HCT116 (cell line): ENCODE measurements around the gene CDHR4. TPM values are rescaled to one million over a fixed set of nuclear protein-coding genes. Genes with fewer than 3 reads are reported as not detected.

ENCODE experiments used
- ATAC-seq: fragments of 200-7000 bp; cut with Tn5 transposase; 2 replicates; pipeline ENCODE4 v1.9.1; 2020; ENCODE audit warnings: mild to moderate bottlenecking, moderate library complexity
- BruUV-seq: library from RNA; stranded (reverse); fragments of 400-500 nt; replicated peaks from 2 replicates; lab custom pipeline; 2021; lab: Mats Ljungman, UMichigan
- CTCF ChIA-PET: fragments of 300-600 bp; sonication (Branson Sonifier 250); formaldehyde crosslinking; loops from one replicate; lab custom pipeline; 2021; ENCODE audit warnings: antibody characterized with exemption; lab: Charles Lee
- POLR2A ChIA-PET: fragments of 300-600, 350-600 bp; sonication (Branson Sonifier 250); formaldehyde crosslinking; loops from one replicate; lab custom pipeline; 2021; ENCODE audit warnings: antibody characterized with exemption; lab: Charles Lee
- RAD21 ChIA-PET, 2 experiments: fragments of 300-600 bp; sonication (Branson Sonifier 250); formaldehyde crosslinking; loops; one replicate each; lab custom pipeline; 2023; ENCODE audit warnings: low total read pairs in 2 of 2; ENCODE audit not compliant: uncharacterized antibody in 2 of 2, unreplicated experiment in 2 of 2, low non-redundant PET in 1 of 2; lab: Charles Lee
- DNase-seq: peaks from one replicate; pipeline ENCODE4 v3.0.0-alpha.2; 2010; ENCODE audit warnings: low read depth, low spot score
- H2AFZ ChIP-seq: fragments of 200-600 bp; shearing (Covaris generic), sonication (generic); 2 replicates; pipeline ENCODE4 v1.6.1; 2017; ENCODE audit warnings: low read depth, mixed run types, mixed read lengths, antibody characterized with exemption, low read length; ENCODE audit not compliant: poor library complexity, severe bottlenecking
- H3K27ac ChIP-seq: 2 replicates; pipeline ENCODE4 v1.5.1; 2012; ENCODE audit warnings: low read depth, low read length
- H3K27me3 ChIP-seq: fragments of 200-600 bp; sonication (generic); 2 replicates; pipeline ENCODE4 v1.6.1; 2016; ENCODE audit warnings: mixed run types, low read length, mixed read lengths; ENCODE audit not compliant: insufficient read depth
- H3K36me3 ChIP-seq, 2 experiments: fragments of 200-500 bp in 1 of 2; fragments of 200-600 bp in 1 of 2; sonication (Bioruptor generic) in 1 of 2; sonication (generic) in 1 of 2; 2 replicates each; pipeline versions ENCODE4 v1.5.1 to v1.6.1; 2014 to 2016; ENCODE audit warnings: low read length in 2 of 2, inconsistent platforms in 1 of 2, mixed read lengths in 1 of 2, mixed run types in 1 of 2; ENCODE audit not compliant: insufficient read depth in 2 of 2, control insufficient read depth in 1 of 2
- H3K4me1 ChIP-seq, 2 experiments: fragments of 200-600 bp in 1 of 2; sonication (generic) in 1 of 2; 2 replicates each; pipeline versions ENCODE4 v1.5.1 to v1.6.1; 2012 to 2017; ENCODE audit warnings: low read length in 2 of 2, inconsistent platforms in 1 of 2, mild to moderate bottlenecking in 1 of 2, mixed read lengths in 1 of 2, mixed run types in 1 of 2, moderate library complexity in 1 of 2; ENCODE audit not compliant: insufficient read depth in 2 of 2, control insufficient read depth in 1 of 2
- H3K4me2 ChIP-seq: fragments of 200-600 bp; sonication (generic); 2 replicates; pipeline ENCODE4 v1.6.1; 2017; ENCODE audit warnings: mixed run types, low read length, mixed read lengths
- H3K4me3 ChIP-seq, 2 experiments: fragments of 200-600 bp in 1 of 2; sonication (generic) in 1 of 2; replicated peaks in 1 of 2; 2 replicates each; pipeline ENCODE4 v1.5.1; 2011 to 2016; ENCODE audit warnings: low read length in 2 of 2, control low read depth in 1 of 2, low read depth in 1 of 2, mild to moderate bottlenecking in 1 of 2, mixed read lengths in 1 of 2, mixed run types in 1 of 2
- H3K79me2 ChIP-seq: fragments of 200-600 bp; sonication (generic); 2 replicates; pipeline ENCODE4 v1.6.1; 2017; ENCODE audit warnings: mild to moderate bottlenecking, mixed run types, low read length, moderate library complexity, mixed read lengths; ENCODE audit not compliant: insufficient read depth
- H3K9ac ChIP-seq: fragments of 200-600 bp; sonication (generic); 2 replicates; pipeline ENCODE4 v1.6.1; 2016; ENCODE audit warnings: low read length, mixed read lengths
- H3K9me2 ChIP-seq: fragments of 200-600 bp; sonication (generic), shearing (Covaris generic); 2 replicates; pipeline ENCODE4 v1.6.1; 2017; ENCODE audit warnings: mixed run types, mild to moderate bottlenecking, moderate library complexity; ENCODE audit not compliant: insufficient read depth
- H3K9me3 ChIP-seq, 2 experiments: fragments of 200-500 bp in 1 of 2; fragments of 200-600 bp in 1 of 2; sonication (Bioruptor generic) in 1 of 2; sonication (generic) in 1 of 2; 2 replicates each; pipeline ENCODE4 v1.6.1; 2014 to 2017; ENCODE audit warnings: low read length in 2 of 2, mixed read lengths in 2 of 2, inconsistent platforms in 1 of 2, low read depth in 1 of 2, mild to moderate bottlenecking in 1 of 2, mixed run types in 1 of 2, moderate library complexity in 1 of 2; ENCODE audit not compliant: control insufficient read depth in 1 of 2, insufficient read depth in 1 of 2
- H4K20me1 ChIP-seq: fragments of 200-600 bp; sonication (generic), shearing (Covaris generic); 2 replicates; pipeline ENCODE4 v1.6.1; 2017; ENCODE audit warnings: mixed run types, mild to moderate bottlenecking, moderate library complexity; ENCODE audit not compliant: insufficient read depth
- CBX3 ChIP-seq: IDR thresholded peaks from 2 replicates; pipeline ENCODE4 v1.6.1; 2012; ENCODE audit warnings: low read depth
- CEBPB ChIP-seq: IDR thresholded peaks from 2 replicates; pipeline ENCODE4 v1.6.1; 2012; ENCODE audit warnings: low read depth
- CTCF ChIP-seq, 3 experiments: fragments of 200-600 bp in 1 of 3; sonication (generic) in 1 of 3; IDR thresholded peaks in 2 of 3; conservative IDR thresholded peaks in 1 of 3; 2 replicates each; pipeline ENCODE4 v1.5.1; 2012 to 2017; ENCODE audit warnings: low read depth in 2 of 3, low read length in 2 of 3, antibody characterized with exemption in 1 of 3, borderline replicate concordance in 1 of 3, control low read depth in 1 of 3, mild to moderate bottlenecking in 1 of 3, mixed read lengths in 1 of 3, mixed run types in 1 of 3, moderate library complexity in 1 of 3; ENCODE audit not compliant: insufficient read depth in 1 of 3
- EGR1 ChIP-seq: IDR thresholded peaks from 2 replicates; pipeline ENCODE4 v1.6.1; 2012; ENCODE audit warnings: low read depth
- ELF1 ChIP-seq: IDR thresholded peaks from 2 replicates; pipeline ENCODE4 v1.6.1; 2012; ENCODE audit warnings: low read depth, borderline replicate concordance
- EZH2 ChIP-seq: fragments of 200-600 bp; sonication (generic); IDR thresholded peaks from 2 replicates; pipeline ENCODE4 v1.6.1; 2017; ENCODE audit warnings: antibody characterized with exemption, mixed run types
- EZH2phosphoT487 ChIP-seq: fragments of 200-600 bp; IDR thresholded peaks from 2 replicates; pipeline ENCODE4 v1.6.1; 2018; ENCODE audit warnings: antibody characterized with exemption, borderline replicate concordance
- JUND ChIP-seq: IDR thresholded peaks from 2 replicates; pipeline ENCODE4 v1.6.1; 2012
- MAX ChIP-seq: IDR thresholded peaks from 2 replicates; pipeline ENCODE4 v1.6.1; 2012
- POLR2A ChIP-seq: IDR thresholded peaks from 2 replicates; pipeline ENCODE4 v1.7.0; 2011; ENCODE audit warnings: borderline replicate concordance; ENCODE audit not compliant: insufficient read depth, insufficient read length; ENCODE audit errors: extremely low read depth
- POLR2AphosphoS5 ChIP-seq: IDR thresholded peaks from 2 replicates; pipeline ENCODE4 v1.6.1; 2011; ENCODE audit warnings: mild to moderate bottlenecking, low read depth, low read length, moderate library complexity
- REST ChIP-seq: IDR thresholded peaks from 2 replicates; pipeline ENCODE4 v1.6.1; 2012; ENCODE audit warnings: low read depth
- SIN3A ChIP-seq: IDR thresholded peaks from 2 replicates; pipeline ENCODE4 v1.6.1; 2012; ENCODE audit warnings: low read depth
- SP1 ChIP-seq: IDR thresholded peaks from 2 replicates; pipeline ENCODE4 v1.6.1; 2012; ENCODE audit warnings: low read depth
- SRF ChIP-seq: IDR thresholded peaks from 2 replicates; pipeline ENCODE4 v1.6.1; 2012; ENCODE audit warnings: low read depth
- YY1 ChIP-seq: IDR thresholded peaks from 2 replicates; pipeline ENCODE4 v1.6.1; 2011; ENCODE audit warnings: low read length, low read depth, moderate library complexity, mild to moderate bottlenecking; ENCODE audit not compliant: insufficient replicate concordance; ENCODE audit errors: extremely low read depth
- ZBTB33 ChIP-seq: IDR thresholded peaks from 2 replicates; pipeline ENCODE4 v1.6.1; 2011; ENCODE audit warnings: mild to moderate bottlenecking, low read length, moderate library complexity; ENCODE audit not compliant: insufficient replicate concordance; ENCODE audit errors: extremely low read depth
- ZNF274 ChIP-seq: fragments of 200-500 bp; sonication (Bioruptor generic); IDR thresholded peaks from 2 replicates; pipeline ENCODE4 v1.6.1; 2014; ENCODE audit warnings: mild to moderate bottlenecking, low read depth, low read length, inconsistent platforms
- intact Hi-C: fragments of 100-400 bp; cut with micrococcal nuclease; formaldehyde crosslinking; loops from 2 replicates; pipeline ENCODE4 v1.10.0; 2022
- total RNA-seq: library from RNA; stranded (reverse); gene quantifications from one replicate; pipeline ENCODE4 v1.2.1, GENCODE V29; 2021; ENCODE audit not compliant: unreplicated experiment

The CDHR4 gene
- total RNA-seq, 1 experiment from 2014 or later, result not detected

GRCh38 chr3:49793486-49794085, 6.1 kb downstream of the CDHR4 start:
- ChIA-PET RAD21 (no interaction called here), CTCF (no interaction called here), POLR2A (no interaction called here)
- Histone ChIP-seq H3K9me2 (no peaks in the 10 kb centered on the region), H3K9ac (no peak overlapping the region), H3K4me2 (no peak overlapping the region), H3K27me3 (no peaks in the 10 kb centered on the region), H3K4me3 (no peak overlapping the region), H3K4me1 (peaks cover 0 to 1% of the 10 kb centered on the region in 2 experiments; a peak in 1 of 4 replicates), H3K27ac (no peak overlapping the region), H3K9me3 (no peaks in the 10 kb centered on the region), H2AFZ (no peak overlapping the region), H3K79me2 (no peaks in the 10 kb centered on the region), H3K36me3 (no peaks in the 10 kb centered on the region), H4K20me1 (no peaks in the 10 kb centered on the region)
- ATAC-seq, result no peak
- TF ChIP-seq ELF1 (no peak), POLR2AphosphoS5 (no peak), ZNF274 (no peak), SIN3A (no peak), JUND (no peak), POLR2A (no peak), EZH2phosphoT487 (no peak), SP1 (no peak), SRF (no peak), ZBTB33 (no peak), MAX (no peak), CBX3 (no peak), CTCF (IDR thresholded peaks at IDR 0.05 in 2 of 3, conservative IDR thresholded peaks at IDR 0.05 in 1 of 3; ENCODE audit: borderline replicate concordance in 1 of 3, insufficient read depth in 1 of 3, low read depth in 2 of 3, low read length in 2 of 3) (no peak), EZH2 (no peak), CEBPB (no peak), EGR1 (no peak), YY1 (no peak), REST (no peak)
- BruUV-seq, result no TSS peak
- intact Hi-C loops, result no loop called here
- DNase-seq, result no peak
